ENCODE results near the gene TIMM22.

The TIMM22 gene

DNA sequence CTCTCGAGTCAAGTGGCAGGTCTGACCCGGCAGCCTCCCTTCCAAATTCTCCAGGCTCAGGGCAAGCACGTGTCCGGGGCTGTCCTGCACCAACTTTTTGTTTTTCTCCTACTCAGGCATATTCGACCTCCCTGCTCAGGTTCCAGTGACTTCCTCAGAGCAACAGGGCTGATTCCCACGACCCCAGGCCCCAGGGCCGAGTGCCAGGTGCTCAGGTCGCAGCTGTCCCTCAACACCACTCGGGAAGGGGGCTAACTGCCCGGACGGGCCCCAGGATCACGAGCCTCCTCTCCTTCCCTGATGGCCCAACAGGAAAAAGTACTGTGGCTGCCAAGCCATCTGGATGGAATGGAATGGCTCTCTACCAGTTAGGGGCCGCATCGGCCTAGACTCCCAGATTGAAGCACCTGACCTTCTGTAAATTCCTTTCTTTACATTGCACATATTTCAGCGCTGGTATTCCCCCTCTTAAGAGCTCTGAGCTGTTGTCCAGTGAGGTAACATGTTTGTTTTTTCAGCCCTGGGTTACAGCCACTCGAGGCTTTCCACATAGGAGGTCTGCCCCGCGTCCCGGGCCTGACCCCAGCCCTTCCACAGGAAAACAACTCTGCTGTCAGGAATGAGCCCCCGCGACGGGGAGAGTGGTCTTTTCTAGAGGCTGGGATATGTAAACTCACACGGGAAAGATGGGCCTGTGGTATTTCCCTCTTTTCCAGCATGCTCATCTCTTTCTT lies 42.3 kb upstream of the TIMM22 start:
- DNase-seq (ENCODE audit: extremely low spot score) = no peak
- CTCF ChIA-PET = no interaction called here
- POLR2A ChIA-PET = no interaction called here
- no peak for TF ChIP-seq CTCF (IDR thresholded peaks at IDR 0.05; ENCODE audit: control extremely low read depth, extremely low read depth, low read depth, missing control alignments)

DNA sequence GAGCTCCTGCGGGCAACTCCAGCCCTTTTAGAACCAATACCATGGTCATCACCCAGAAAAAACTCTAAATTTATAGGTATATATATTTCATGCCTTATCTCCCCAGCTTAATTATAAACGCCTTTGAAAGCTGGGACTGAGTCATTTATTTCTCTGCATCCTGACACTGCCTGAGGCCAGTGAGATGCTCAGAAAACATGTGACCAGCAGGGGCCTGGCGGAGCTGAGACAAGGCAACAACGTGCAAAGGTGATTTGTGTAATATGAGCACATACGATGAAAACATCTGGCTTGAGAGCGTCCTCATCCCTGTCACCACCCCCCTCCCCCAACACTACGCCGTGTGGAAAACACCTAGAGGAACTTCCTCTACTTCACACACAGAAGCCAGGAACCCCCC lies 40.0 kb upstream of the TIMM22 start:
- ChIA-PET CTCF (interaction anchor here (1.1 kb wide), 1 partner anchor 9 kb away, joined by 3 read pairs; no protein-coding TSS in a partner anchor), POLR2A (no interaction called here)
- no peak for DNase-seq (ENCODE audit: extremely low spot score)
- no peak for TF ChIP-seq CTCF (IDR thresholded peaks at IDR 0.05; ENCODE audit: control extremely low read depth, extremely low read depth, low read depth, missing control alignments)

DNA sequence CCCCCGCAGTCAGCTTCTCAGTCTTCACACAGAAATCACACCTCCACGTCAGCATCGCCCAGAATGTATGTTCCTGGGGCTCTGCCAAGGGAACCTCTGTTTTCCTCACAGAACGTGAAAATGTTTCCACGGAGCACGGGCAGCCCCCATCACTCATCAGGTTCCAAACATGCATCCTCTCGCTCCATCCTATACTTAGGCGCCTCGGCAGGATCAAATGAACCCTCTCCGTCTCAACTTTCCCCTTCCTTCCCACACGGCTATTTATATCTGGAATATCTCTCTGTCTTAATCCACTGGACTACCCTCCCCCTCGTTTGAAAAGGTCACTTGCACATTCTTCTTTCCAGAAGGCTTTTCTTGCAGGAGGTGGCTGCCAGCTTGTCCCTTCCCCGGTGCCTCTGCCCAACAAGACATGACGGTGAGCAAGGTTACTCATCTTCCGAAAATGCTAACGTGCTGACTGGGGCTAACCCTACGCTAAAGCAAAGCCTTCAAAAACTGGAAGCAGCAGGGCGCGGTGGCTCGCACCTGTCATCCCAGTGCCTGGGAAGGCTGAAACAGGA lies 39.0 kb upstream of the TIMM22 start:
- CTCF ChIA-PET = no interaction called here
- DNase-seq (ENCODE audit: extremely low spot score) = no peak
- TF ChIP-seq CTCF (IDR thresholded peaks at IDR 0.05; ENCODE audit: control extremely low read depth, extremely low read depth, low read depth, missing control alignments) = no peak
- POLR2A ChIA-PET = no interaction called here

DNA sequence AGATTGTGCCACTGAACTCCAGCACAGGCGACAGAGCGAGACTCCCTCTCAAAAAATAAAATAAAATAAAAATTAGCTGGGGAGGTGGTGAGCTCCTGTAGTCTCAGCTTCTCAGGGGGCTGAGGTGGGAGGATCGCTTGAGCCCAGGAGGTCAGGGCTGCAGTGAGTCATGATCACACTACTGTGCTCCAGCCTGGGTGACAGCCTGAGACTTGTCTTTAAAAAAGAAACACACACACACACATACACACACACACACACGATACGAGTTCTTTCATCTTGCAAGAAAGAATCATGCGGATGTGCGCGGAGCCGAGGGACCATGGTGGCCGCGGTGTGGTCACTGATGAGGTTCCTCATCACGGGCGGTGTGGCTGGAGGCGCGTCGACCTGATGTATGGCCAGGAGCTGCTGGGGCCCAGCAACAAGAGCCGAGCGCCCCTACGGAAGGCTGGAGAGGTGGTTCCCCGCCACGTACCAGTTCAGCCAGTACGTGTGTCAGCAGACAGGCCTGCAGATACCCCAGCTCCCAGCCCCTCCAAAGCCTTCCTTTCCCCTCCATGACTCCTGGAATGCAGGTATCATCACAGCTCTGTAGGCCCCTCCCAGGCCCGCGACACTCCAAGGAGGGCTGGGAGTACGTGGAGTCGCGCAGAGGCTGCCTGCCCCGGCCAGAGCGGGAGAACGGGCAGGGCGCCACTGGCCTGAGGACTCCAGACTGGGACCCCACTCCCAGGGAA lies 38.0 kb upstream of the TIMM22 start:
- no peak for TF ChIP-seq CTCF (IDR thresholded peaks at IDR 0.05; ENCODE audit: control extremely low read depth, extremely low read depth, low read depth, missing control alignments)
- CTCF ChIA-PET = no interaction called here
- POLR2A ChIA-PET = no interaction called here
- DNase-seq (ENCODE audit: extremely low spot score) = no peak

DNA sequence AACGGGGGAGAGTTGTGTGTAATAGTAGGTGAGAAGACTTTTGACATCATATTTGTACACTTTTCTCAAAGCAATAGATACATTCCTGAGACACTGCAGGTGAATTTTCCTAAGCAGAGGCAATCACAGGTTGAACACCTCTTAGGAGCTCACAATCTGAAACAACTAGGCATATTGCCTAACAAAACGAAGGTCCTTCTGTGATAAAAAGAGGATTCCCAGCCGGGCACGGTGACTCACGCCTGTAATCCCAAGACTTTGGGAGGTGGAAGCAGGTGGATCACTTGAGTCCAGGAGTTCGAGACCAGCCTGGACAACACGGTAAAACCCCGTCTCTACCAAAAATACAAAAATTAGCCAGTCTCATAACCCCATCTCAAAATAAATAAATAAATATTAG lies 34.8 kb upstream of the TIMM22 start:
- TF ChIP-seq CTCF (IDR thresholded peaks at IDR 0.05; ENCODE audit: control extremely low read depth, extremely low read depth, low read depth, missing control alignments) = no peak
- CTCF ChIA-PET = no interaction called here
- POLR2A ChIA-PET = no interaction called here

GRCh38 chr17:962670-963069 lies 34.3 kb upstream of the TIMM22 start:
- no peak for TF ChIP-seq CTCF (IDR thresholded peaks at IDR 0.05; ENCODE audit: control extremely low read depth, extremely low read depth, low read depth, missing control alignments)
- CTCF ChIA-PET = no interaction called here
- POLR2A ChIA-PET = no interaction called here
- DNase-seq (ENCODE audit: extremely low spot score) = no peak

More for the DNA sequence above, 34.8 kb upstream of the TIMM22 start:
- no peak for DNase-seq (ENCODE audit: extremely low spot score)
